ENCODE data around the gene EVL.
"Not testable (repeated sequence)": the region's sequence is repeated elsewhere in the genome, so short reads cannot be mapped to it uniquely, and the experiment has no call there.

The EVL gene

GRCh38 chr14:100149851-100150611 lies 84.8 kb downstream of the EVL start:
- FAIRE-seq = no peak

DNA sequence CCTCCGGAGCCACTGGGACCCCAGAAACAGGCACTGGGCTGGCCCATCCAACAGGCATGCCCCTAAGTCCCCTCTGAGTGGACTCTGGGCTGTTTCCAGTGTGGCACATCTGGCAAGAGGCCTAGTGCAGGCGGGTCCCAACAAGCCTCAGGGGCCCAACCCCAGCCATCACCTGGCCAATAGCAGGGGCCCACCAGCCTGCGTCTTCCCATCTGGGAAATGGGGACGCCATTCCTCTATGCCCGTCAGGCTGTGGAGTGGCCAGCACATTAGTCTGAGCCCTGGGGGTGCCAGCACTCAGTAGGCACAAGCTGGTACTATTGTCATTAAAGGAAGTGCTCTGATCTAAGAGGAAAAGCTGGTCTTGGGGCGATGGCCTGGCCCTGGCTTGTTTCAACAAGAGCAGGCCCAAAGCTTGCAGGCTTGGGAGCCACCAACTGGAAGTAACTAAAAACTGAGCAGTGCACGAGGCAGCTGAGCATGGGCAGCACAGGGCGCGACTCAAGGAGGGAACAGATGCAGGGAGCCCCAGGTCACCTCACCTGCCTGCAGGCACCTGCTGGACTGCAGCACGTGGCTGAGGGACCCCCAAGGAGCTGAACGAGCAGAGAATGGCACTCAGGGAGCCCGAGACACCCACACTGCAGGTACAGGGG lies 85.8 kb downstream of the EVL start:
- no peak for FAIRE-seq

DNA sequence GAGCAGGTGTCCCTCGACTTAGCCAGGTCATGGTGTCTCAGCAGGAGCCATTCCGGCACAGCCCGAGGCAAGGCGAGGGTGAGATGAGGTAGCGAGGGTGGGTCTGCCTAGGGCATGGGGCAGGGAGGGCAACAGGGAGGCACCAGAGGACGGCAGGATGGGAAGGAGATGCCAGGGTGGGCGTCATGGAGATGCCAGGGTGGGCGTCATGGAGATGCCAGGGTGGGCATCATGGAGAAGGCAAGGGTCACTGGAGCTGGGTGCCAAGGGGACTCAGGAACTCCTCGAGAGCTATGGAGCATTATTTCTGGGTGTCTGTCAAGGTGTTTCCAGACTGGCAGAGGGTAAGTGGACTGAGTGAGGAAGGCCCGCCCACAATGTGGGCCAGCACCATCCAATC lies 86.9 kb downstream of the EVL start:
- FAIRE-seq = no peak

DNA sequence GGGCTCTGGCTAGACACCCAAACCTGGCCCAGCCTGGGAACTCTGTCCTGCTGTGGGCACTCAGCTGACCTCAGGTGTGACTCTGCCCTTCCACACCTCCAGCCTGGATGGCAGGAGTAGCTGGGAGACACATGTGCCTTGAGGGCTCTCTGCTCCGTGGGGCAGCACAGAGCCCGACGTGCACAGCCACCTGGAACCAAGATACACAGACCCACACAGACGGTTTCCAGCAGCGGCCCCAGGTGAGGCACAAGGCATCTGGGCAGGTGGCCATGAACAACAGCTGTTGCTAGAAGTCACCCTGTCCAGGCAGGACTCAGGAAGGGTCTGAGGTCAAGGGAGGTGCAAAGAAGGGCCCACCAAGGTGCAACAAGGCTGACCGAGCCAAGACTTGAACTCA lies 88.3 kb downstream of the EVL start:
- no peak for FAIRE-seq

DNA sequence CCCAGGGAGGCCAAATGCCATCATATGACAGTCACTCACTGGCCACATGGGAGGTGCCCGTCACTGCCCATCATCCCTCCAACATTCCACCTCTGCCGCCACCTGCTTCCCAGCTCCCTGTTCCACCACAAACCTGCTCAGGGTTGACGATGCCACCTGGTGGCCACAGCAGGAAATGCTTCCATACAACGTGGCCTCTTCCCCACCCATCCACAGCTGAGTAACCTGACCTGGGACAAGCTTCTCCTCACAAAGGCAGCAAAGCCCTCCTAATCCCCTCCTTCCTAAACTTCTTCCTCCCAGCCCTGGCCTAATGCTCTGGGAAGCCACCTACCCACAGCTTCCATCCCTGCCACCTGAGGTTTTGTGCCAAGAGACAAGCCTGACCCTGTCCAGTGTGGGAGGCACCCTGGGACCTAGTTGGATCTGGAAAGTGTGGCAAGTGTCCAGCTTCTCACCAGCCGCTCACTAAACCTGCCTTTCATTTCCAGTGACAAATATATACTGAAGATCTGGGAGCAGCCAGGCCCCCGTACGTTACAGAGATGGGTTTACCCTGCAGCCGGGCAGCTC lies 89.9 kb downstream of the EVL start:
- peak; percentile 65 for FAIRE-seq

- no peak for FAIRE-seq
Measured at GRCh38 chr14:100155756-100156616, 90.8 kb downstream of the EVL start.

DNA sequence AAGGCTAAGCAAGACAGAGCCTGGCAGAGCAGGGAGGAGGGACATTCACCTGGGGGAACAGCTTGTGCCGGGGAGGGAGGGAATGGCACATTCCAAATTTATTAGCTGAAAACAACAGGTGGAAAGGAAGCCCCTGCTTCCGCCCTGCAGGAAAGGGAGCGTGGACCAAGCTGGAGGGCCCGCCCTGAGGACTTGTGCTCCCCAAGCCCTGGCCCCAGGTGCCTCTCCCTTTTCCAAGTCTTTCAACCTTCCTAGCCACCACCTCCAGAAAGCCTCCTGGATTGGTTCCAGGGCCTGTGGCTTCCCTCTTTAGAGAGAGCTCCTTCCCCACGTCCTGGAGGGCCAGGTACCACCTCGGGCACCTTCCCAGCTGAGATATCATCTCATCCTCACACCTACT lies 91.6 kb downstream of the EVL start:
- no peak for FAIRE-seq

- FAIRE-seq = not testable (repeated sequence)
Measured at GRCh38 chr14:100157548-100158232, 92.5 kb downstream of the EVL start.

DNA sequence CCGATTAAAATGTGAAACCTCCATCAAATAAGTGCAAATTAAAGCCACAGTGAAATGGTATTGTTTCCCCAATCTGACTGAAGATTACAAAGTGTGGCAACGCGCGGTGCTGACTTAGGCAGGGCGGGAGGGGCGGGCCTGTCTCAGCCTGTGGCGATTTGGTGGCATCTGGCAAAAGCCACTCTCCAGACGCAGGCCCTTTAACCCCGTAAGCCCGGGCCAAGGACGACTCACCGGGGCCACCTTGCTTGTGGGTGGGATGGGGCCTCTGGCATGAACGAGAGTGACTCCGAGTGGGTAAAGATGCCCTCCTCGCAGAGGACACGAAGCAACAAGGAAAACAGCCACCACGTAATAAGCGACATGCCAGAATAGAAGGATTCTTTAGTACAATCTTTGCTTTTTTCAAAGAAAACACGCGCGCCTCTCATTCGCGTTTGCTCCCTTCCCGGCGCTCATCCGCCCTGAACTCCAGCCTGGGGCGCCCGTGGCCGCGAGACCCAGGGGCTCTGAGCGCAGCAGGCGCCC lies 93.4 kb downstream of the EVL start:
- FAIRE-seq = no peak

DNA sequence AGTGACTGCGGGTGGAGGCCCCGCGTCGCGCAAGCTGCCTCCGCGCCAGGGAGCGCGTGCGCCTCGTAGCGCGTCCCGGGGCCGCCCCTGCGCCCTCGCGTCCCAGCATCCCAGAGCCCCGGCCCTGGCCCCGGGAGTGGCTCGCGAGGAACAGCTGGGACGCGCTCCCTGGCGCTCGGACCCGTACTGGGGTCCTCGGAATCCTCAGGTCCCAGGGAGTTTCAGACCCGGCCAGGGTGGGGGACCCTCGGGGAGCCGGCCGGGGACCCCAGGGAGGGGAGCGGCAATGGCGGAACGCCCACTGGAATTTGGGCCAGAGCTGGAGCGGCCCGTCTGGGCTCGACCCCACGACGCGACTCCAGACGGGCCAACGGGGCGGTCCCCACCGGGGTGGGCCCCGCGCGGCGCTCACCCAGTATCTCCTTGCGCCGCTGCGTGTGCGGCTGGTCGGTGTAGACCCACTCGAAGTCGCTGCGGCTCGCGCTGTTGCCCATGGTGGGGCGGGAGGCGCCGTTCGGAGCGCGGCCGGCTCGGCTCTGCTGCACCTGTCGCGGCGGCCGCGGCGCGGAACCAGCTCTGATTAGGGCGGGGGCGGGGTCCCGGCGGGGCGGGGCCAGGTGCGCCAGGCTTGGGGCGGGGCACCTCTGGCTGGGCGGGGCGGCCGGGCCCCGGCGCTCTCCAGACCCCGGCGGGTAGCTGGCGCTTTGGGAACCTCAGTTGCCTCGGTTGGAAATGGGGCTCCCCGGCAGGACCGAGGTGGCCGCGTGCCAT lies 94.1 kb downstream of the EVL start, which contains the start of gene DEGS2:
Gene DEGS2 (minus strand): TSS at position 552 of the 771 bp plus-strand sequence. CDS start 58 bp downstream, at position 494.
- FAIRE-seq = no peak

GRCh38 chr14:100159865-100160533 lies 94.8 kb downstream of the EVL start:
- FAIRE-seq = no peak

DNA sequence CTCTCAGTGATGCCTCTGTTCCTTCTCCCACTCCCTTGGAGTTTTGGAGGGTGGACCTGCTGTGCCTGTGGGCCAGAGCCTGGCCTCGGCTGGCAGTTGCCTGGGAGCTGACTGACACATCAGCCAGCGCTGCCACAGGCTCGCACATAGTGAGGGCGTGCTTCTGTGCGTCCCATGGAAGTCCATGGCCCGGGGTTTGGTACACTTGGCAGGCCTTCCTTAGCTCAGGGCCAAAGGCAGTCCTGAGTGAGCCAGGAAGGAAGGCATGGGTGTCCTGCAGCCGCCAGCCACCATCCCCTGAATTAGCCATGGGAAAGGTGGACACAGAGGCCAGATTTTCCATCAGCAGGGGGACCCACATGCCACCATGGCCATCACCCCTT lies 95.3 kb downstream of the EVL start:
- FAIRE-seq = no peak

GRCh38 chr14:100165376-100165775 lies 100.2 kb downstream of the EVL start:
- FAIRE-seq = no peak

GRCh38 chr14:100165831-100166440 lies 100.7 kb downstream of the EVL start:
- FAIRE-seq = no peak

DNA sequence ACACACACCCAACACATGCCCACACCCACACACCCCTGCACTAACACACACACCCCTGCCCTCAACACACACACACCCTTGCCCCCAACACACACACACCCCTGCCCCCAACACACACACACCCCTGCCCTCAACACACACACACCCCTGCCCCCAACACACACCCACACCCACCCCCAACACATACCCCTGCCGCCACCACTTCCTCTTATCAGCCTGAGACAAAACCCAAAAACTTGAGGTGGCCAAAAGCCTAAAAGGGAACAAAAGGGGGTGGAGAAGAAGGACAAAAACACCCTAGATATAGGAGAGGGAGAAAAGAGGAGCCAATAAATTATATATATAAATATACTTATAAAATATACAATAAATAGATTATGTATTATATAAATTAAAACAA lies 103.3 kb downstream of the EVL start:
- no peak for FAIRE-seq

- FAIRE-seq = no peak
Measured at GRCh38 chr14:100170880-100171279, 105.7 kb downstream of the EVL start.

- FAIRE-seq = no peak
Measured at GRCh38 chr14:100172811-100173210, 107.6 kb downstream of the EVL start.

DNA sequence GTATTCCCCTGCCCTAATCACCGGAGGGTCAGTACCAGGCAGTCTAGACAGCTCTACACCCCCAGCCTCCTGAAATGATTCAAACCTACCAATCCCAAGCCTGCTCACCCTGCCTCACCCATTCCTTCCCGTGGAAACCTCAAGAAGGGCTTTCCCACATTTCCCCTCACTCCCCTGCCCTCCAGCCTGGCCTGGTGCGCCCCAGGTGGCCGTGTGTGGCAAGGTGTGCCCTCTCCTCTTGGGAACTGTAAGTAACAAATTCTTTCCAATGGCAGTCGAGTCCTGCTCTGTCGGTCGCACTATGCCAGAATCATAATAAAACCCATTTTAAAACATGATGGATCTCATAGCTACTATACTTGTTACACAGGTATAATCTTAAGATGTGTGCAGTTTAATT lies 108.1 kb downstream of the EVL start:
- FAIRE-seq = no peak

- FAIRE-seq = no peak
Measured at GRCh38 chr14:100176811-100177327, 111.6 kb downstream of the EVL start.

DNA sequence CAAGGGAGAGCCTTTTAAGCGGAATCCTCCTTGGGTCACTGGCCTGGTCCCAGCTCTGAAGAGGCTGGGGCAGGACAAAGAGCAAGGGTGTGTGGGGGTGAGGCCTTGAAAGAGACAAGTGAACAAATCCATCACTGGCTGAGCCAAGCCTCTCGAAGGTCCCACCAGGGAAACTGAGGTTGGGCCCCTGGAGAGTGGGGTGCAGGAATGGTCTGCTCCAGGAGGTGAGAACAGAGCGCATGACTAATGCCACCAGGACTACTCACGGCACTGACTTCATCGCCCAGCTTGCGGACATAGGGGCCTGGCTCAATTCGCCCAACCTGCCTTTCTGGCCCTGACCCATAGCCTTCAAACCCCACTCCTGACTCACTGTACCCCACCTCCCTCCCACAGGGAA lies 113.5 kb downstream of the EVL start:
- FAIRE-seq = no peak

Data from G401.6 (cell line).